GM15510 (cell line): ENCODE measurements around the gene PACRG.

Experiments used
- POLR2A ChIP-seq: IDR thresholded peaks from 3 replicates; pipeline ENCODE4 v1.6.1; 2011; ENCODE audit warnings: borderline replicate concordance; ENCODE audit not compliant: insufficient read length; ENCODE audit errors: extremely low read depth

PACRG gene

DNA sequence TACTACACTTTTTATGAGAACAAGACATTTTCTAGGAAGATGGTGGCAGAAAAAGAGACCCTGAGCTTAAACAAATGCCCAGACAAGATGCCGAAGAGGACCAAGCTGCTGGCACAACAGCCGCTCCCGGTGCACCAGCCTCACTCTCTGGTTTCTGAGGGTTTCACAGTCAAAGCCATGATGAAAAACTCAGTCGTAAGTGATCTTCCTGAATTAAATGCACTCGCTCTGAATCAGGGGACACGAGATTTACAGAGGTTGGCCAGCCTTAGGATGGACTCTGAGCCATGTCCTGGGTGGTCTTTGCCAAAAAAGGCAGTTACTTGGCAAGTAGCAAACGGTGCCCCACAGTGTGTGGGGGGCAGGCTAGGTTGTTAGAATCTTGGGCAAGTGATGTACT lies 423 bp downstream of the PACRG start:
- TF ChIP-seq POLR2A, result no peak

GRCh38 chr6:162728706-162729105 lies 932 bp downstream of the PACRG start:
- TF ChIP-seq POLR2A, result no peak

DNA sequence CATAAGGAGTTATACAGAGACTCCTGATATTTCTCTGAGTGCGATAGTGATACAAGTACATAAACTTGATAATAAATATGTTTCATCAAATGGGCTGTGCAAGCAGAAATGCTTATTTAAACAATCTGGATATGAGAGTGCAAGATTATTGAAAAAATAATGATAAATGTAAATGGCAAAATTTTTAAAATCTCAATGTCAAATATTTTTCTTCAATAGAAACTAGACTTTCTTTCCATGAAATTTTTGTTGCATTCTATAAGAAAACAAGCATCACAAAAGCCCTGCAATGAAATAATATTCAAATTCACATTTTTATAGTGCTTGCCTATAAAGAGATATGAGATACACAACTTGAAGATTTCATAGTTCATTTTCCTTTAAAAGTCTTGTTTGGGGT lies 2.7 kb downstream of the PACRG start:
- no peak for TF ChIP-seq POLR2A

DNA sequence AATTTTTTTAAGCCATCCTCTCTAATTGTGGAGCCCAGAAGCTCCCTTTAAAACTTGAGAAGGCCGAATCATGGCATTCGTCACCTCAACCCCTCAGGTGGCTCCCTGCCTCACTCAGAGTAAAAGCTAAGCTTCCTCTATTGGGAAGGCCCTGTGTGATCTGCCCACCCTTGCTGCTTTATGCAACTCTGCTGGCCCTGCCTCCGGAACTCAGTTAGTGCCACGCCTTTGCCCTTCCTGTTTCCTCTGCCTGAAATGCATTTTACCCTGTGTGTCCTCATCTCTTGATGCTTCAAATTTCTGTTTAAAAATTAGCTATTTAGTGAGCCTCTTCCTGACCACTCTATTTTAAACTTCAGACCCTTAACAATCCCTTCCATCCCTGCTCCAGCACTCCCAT lies 5.7 kb downstream of the PACRG start:
- TF ChIP-seq POLR2A, result no peak

DNA sequence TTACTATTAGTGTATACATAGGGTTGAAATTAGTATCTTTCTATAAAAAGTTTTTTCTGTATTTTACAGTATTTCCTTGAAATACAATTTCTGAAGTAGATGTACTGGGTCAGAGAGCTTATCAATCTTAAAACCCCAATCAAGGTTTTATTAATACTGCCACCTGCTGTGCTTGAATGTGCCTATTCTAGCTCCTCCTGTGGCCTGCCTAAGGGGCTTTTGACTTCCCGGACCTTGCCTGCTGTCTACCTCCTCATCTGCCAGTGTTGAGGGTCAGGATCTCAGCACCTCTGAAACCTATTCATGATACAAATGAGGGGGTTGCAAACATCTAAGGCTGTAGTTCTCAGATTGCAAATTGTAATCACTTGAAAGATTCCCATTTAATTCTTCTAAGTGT lies 9.2 kb downstream of the PACRG start:
- TF ChIP-seq POLR2A, result no peak

- TF ChIP-seq POLR2A, result no peak
Observed at GRCh38 chr6:162750776-162751175, 23.0 kb downstream of the PACRG start.

DNA sequence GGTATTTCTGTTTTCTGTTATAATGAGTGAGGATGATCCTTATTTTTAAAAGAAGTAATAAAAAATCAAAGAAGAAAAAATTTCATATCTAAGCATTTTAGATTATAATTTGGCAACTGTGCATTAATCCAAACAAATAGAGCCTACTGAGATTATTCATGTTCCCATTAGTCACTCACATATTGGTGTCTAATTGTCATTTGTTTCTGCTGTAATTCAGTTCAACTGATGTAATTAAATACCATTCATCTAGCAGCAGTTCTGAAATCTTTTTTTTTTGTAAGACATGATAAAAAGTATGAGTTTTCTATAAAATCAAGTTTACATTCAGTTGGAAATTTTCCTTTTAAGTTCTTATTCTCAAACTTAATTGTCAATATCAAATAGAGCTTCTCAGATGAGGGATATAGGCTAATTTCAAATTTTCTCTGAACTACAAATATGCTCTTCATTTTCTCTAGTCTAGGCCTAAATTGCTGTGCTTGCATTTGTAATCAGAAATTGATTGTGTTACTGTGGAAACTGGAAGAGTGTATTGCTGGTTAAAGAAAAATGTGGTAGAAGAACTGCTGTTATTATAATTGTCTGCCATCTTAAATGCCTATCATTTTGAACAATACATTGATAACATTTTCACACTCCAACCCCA lies 23.6 kb downstream of the PACRG start:
- no peak for TF ChIP-seq POLR2A

- no peak for TF ChIP-seq POLR2A
Observed at GRCh38 chr6:162753775-162754174, 26.0 kb downstream of the PACRG start.

DNA sequence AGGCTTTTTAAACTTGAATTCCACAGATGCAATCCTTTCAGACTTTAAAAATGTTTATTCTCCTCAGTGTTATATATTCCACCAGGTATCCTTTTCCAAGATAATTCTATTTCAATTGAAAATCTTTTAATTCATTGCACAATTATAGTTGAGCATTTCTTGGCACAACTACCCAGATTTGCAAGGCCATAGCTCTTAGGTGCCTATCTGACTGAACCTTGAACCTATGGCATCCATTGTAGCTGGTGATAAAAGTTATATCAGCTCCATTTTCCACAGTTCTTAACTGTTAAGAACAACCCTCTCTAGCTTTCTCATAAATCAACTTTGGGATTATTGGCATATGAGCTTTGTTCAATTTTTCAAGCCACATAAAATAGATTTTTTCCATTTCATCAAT lies 42.4 kb downstream of the PACRG start:
- TF ChIP-seq POLR2A, result no peak

- no peak for TF ChIP-seq POLR2A
Observed at GRCh38 chr6:162770955-162771354, 43.2 kb downstream of the PACRG start.

DNA sequence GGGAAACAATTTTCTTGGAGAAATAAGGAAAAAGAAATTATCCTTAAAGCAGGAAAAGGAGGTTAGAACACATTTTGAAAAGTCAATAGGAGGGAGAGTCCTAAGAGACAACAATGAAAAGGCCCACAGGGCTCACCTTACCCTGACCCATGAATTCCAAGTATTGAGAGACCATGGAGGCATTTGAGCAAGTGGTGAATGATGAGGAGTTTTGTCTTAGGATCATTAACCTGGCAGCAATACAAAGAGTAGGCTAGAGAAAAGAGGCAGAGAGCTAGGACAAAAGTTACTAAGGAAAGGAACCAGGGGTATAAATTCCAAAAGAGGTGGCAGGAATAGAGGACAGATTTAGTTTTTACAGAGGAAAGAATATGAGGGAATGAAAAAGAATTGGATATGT lies 44.7 kb downstream of the PACRG start:
- TF ChIP-seq POLR2A, result no peak

DNA sequence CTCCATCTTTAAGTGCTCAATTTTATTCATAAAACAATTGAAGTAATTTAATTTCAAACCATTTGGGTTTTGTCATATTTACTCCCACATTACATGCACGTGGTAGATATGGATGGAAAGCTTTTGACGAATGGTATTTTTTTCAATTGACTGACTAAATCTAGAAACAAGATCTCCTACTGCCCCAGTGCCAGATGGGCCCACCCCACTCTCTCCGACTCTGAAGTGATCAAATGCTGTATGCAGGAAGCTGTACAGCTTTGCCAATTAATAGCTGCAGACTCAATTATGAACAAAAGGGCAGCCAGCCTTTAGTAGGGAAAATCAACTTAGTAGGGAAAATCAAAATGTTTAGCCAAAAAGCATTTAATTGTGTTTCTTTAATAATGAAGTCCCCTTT lies 46.2 kb downstream of the PACRG start:
- TF ChIP-seq POLR2A, result no peak

- no peak for TF ChIP-seq POLR2A
Observed at GRCh38 chr6:162777091-162777490, 49.3 kb downstream of the PACRG start.

- no peak for TF ChIP-seq POLR2A
Observed at GRCh38 chr6:162778603-162779002, 50.8 kb downstream of the PACRG start.

DNA sequence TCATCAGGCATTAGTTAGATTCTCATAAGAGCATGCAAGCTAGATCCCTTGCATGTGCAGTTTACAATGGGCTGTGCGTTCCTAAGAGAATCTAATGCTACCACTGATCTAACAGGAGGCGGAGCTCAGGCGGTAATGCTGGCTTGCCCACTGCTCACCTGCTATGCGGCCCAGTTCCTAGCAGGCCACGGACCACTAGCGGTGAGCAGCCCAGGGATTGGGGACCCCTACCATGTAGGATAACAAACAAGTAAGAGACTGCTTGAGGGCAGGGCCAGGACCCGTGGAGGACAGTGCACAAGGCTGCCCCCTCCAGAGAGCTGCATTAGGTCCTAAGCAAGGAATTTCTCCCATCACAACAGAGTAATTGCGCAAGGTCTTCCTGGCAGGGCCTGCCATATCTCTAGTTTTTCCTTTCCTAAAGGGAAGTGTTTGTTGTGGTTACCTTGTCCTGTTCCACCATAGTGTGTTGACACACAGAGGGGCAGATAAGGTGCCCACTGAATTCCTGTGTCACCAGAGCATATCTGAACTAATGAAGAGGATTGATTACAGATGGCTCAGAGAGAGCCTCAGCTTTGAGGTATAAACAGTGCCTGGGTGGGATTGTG lies 58.0 kb downstream of the PACRG start:
- TF ChIP-seq POLR2A, result no peak

DNA sequence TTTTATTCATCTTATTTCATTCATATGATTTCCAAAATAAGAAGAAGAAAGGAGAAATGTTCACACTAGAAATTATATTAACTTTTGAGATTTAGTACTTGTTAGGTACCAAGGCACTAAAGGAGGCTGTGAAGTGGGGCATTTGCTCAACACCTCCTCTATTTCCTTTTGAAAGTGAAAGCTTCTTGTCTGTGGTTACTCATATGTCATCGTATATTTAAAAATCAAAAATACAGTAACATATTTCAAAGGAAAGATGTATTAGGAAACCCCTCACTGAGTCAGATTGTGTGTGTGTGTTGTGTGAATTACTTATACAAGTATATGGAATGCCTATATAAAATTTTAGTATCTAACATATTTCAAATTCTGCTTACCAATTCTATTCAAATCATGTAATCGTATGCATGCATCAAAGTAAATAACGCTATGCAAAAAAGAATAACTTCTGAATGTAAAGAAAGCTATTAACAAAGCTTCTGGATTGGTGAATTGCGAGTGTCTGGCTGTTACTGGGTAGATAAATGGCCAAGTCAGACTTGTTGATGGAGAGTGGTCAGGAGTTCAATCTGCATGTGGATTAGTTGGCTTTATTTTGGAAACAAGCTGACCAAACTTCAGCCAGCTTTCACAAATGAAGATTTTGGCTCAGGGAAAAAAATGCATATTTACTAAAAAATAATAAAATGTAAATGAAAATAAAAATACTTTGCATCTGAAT lies 70.9 kb downstream of the PACRG start:
- no peak for TF ChIP-seq POLR2A

DNA sequence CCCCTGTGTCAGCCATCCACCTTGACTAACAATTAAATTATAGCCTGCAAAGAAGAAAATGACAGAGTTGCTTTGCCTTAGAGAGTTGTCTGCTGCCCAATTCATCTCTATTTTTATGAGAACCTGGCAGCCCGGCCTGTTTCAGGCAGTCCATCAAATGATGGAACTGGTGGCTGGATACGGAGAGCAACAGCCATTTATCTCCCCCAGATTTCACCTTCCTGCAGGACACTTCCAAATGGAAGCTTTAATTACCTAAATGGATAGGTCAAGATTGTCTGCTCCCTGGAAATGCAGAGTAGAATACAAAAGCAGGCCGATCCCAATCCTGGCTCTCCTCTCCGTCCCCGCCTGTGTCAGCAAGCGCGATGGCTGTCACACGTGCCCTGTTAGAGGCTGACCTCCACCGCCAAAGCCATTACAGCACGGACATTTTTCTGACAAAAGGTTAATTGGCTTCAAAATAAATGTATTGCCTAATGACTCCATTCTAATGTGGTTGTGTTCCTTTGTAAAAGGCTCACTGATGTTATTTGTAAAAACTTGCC lies 86.7 kb downstream of the PACRG start:
- TF ChIP-seq POLR2A, result no peak

DNA sequence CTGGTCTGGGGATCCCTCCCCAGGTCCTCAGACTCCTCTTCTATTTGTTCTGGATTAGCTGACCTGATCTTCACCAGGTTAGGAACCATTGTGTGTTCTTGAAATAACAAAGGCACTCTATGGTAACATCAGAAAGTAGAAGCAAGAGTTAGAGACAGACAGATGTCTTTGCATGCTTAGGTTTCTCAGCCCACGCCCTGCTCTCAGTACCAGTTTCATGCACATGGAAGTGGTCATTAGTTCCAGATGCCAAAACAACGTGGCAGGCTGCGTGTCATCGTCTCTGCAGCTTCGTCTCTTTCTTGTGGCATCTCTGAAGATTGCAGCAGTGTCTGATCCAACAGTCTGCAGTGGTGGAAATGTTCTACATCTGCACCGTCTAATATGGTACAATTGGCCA lies 89.4 kb downstream of the PACRG start:
- TF ChIP-seq POLR2A, result no peak
